Measurements from ENCODE around the gene AXDND1.

- TF ChIP-seq CTCF (IDR thresholded peaks at IDR 0.05) (no peak), EP300 (IDR thresholded peaks at IDR 0.05) (no peak), POLR2AphosphoS5 (IDR thresholded peaks at IDR 0.05) (no peak), POLR2A (IDR thresholded peaks at IDR 0.05) (no peak)
Measured at GRCh38 chr1:179424610-179425009, 58.8 kb downstream of the AXDND1 start.

Data from stomach (tissue), 4 donors.